IMR-90 (cell line): Measurements from ENCODE around the gene KLRC3.

ENCODE experiments used
- CTCF ChIP-seq: conservative IDR thresholded peaks from 2 replicates; pipeline ENCODE4 v1.5.1; 2012; ENCODE audit warnings: mild to moderate bottlenecking, low read depth, low read length, improper control_type of control experiment
- FOS ChIP-seq: fragments of 150-350 bp; IDR thresholded peaks from 2 replicates; pipeline ENCODE4 v1.6.1; 2016; ENCODE audit warnings: low read depth, low read length
- MAFK ChIP-seq: IDR thresholded peaks from 2 replicates; pipeline ENCODE4 v1.6.1; 2012; ENCODE audit warnings: low read depth, low read length, improper control_type of control experiment
- POLR2A ChIP-seq: IDR thresholded peaks from 2 replicates; pipeline ENCODE4 v1.6.1; 2012; ENCODE audit warnings: mild to moderate bottlenecking, low read depth, low read length
- RAD21 ChIP-seq: IDR thresholded peaks from 2 replicates; pipeline ENCODE4 v1.6.1; 2012; ENCODE audit warnings: low read length, improper control_type of control experiment
- USF2 ChIP-seq: fragments of 150-350 bp; IDR thresholded peaks from 2 replicates; pipeline ENCODE4 v1.6.1; 2017; ENCODE audit warnings: mild to moderate bottlenecking, antibody characterized with exemption, low read length, low read depth

GRCh38 chr12:10363658-10363913, 56.8 kb downstream of the KLRC3 start:
- TF ChIP-seq USF2 (no peak), CTCF (no peak), MAFK (no peak), POLR2A (no peak), RAD21 (no peak), FOS (no peak)
